Renal pelvis (tissue), 4 donors: ENCODE results near the gene ANKRD23. TPM values are rescaled to one million over a fixed set of nuclear protein-coding genes. Genes with fewer than 3 reads are reported as not detected.

ENCODE experiments used
- DNase-seq: peaks from one replicate; pipeline ENCODE4 v3.0.0-alpha.2; 2013
- polyA plus RNA-seq, 3 donors: library from polyadenylated mRNA; unstranded; fragments of 120-200 nt; gene quantifications; one replicate each; pipeline ENCODE4 v1.2.1, GENCODE V29; 2013; ENCODE audit not compliant: insufficient read length in 3 of 3

ANKRD23 gene
- polyA plus RNA-seq, 3 donors = 3.9 to 7.3 (median 5.7) TPM

GRCh38 chr2:96878171-96878570 lies 34.4 kb upstream of the ANKRD23 start:
- DNase-seq = no peak

GRCh38 chr2:96877631-96878092 lies 33.8 kb upstream of the ANKRD23 start:
- DNase-seq = no peak

- DNase-seq = no peak
Observed at GRCh38 chr2:96877042-96877451, 33.2 kb upstream of the ANKRD23 start.

- DNase-seq = no peak
Observed at GRCh38 chr2:96876269-96877041, 32.6 kb upstream of the ANKRD23 start.

- DNase-seq = no peak
Observed at GRCh38 chr2:96875498-96876268, 31.9 kb upstream of the ANKRD23 start.

GRCh38 chr2:96874198-96874831 lies 30.5 kb upstream of the ANKRD23 start:
- DNase-seq = no peak

GRCh38 chr2:96873651-96874096 lies 29.9 kb upstream of the ANKRD23 start:
- DNase-seq = no peak

GRCh38 chr2:96872591-96873349 lies 28.9 kb upstream of the ANKRD23 start:
- DNase-seq = no peak

GRCh38 chr2:96870626-96871255 lies 26.9 kb upstream of the ANKRD23 start:
- DNase-seq = no peak

GRCh38 chr2:96869822-96870625 lies 26.2 kb upstream of the ANKRD23 start, which contains the start of gene SEMA4C:
Gene SEMA4C, minus strand, starts transcription at chr2:96870080. Its CDS starts 2,194 bp downstream, at chr2:96867886.
- DNase-seq = no peak

- peak; percentile 84 for DNase-seq
Observed at GRCh38 chr2:96869281-96869821, 25.5 kb upstream of the ANKRD23 start.

- DNase-seq = peak; percentile 90
Observed at GRCh38 chr2:96868555-96869280, 24.9 kb upstream of the ANKRD23 start.

- DNase-seq = no peak
Observed at GRCh38 chr2:96867756-96868554, 24.1 kb upstream of the ANKRD23 start.

- no peak for DNase-seq
Observed at GRCh38 chr2:96866986-96867755, 23.4 kb upstream of the ANKRD23 start.

GRCh38 chr2:96866586-96866985 lies 22.8 kb upstream of the ANKRD23 start:
- DNase-seq = no peak

- no peak for DNase-seq
Observed at GRCh38 chr2:96866149-96866548, 22.3 kb upstream of the ANKRD23 start.

GRCh38 chr2:96865654-96866053 lies 21.8 kb upstream of the ANKRD23 start:
- DNase-seq = no peak
